NCI-H1092 treated with DMSO at 0.1 percent for 48 hours (cell line): ENCODE data around the gene COL7A1.

Experiments
- DNase-seq: peaks from one replicate; lab custom pipeline; 2025; lab: John Stamatoyannopoulos, UW

COL7A1 gene

GRCh38 chr3:48595075-48595525 is at the start of gene COL7A1:
Gene COL7A1, minus strand, starts transcription at chr3:48595329. Its CDS starts 170 bp downstream, at chr3:48595159.
- DNase-seq, result no peak

GRCh38 chr3:48642605-48643004 is 47.5 kb upstream of the COL7A1 start:
- DNase-seq, result no peak

GRCh38 chr3:48641396-48641795 is 46.3 kb upstream of the COL7A1 start:
- DNase-seq, result no peak

GRCh38 chr3:48639944-48640606 is 44.9 kb upstream of the COL7A1 start:
- DNase-seq, result no peak

GRCh38 chr3:48637305-48637704 is 42.2 kb upstream of the COL7A1 start:
- DNase-seq, result no peak

- no peak for DNase-seq
Observed at GRCh38 chr3:48636149-48636655, 41.1 kb upstream of the COL7A1 start.

GRCh38 chr3:48635222-48636021 is 40.3 kb upstream of the COL7A1 start, which contains the start of gene SLC26A6:
Gene SLC26A6, minus strand, starts transcription at chr3:48635461. Its CDS starts 68 bp downstream, at chr3:48635393.
- DNase-seq, result peak; percentile 81

GRCh38 chr3:48634661-48635221 is 39.6 kb upstream of the COL7A1 start:
- DNase-seq, result peak; percentile 11

GRCh38 chr3:48633743-48634142 is 38.6 kb upstream of the COL7A1 start:
- DNase-seq, result no peak

- DNase-seq, result no peak
Observed at GRCh38 chr3:48633256-48633655, 38.1 kb upstream of the COL7A1 start.

- DNase-seq, result no peak
Observed at GRCh38 chr3:48631516-48632448, 36.7 kb upstream of the COL7A1 start.

GRCh38 chr3:48630833-48631232 is 35.7 kb upstream of the COL7A1 start:
- DNase-seq, result no peak

GRCh38 chr3:48630407-48630806 is 35.3 kb upstream of the COL7A1 start:
- no peak for DNase-seq

- no peak for DNase-seq
Observed at GRCh38 chr3:48629894-48630293, 34.8 kb upstream of the COL7A1 start.

- no peak for DNase-seq
Observed at GRCh38 chr3:48628277-48629017, 33.3 kb upstream of the COL7A1 start.

GRCh38 chr3:48625600-48625999 is 30.5 kb upstream of the COL7A1 start:
- DNase-seq, result no peak

- no peak for DNase-seq
Observed at GRCh38 chr3:48624767-48625166, 29.6 kb upstream of the COL7A1 start.

GRCh38 chr3:48623851-48624547 is 28.9 kb upstream of the COL7A1 start:
- peak; percentile 84 for DNase-seq

- no peak for DNase-seq
Observed at GRCh38 chr3:48621461-48621869, 26.3 kb upstream of the COL7A1 start, which contains the start of gene TMEM89. Gene TMEM89, minus strand, starts transcription at chr3:48621769. Its CDS starts 13 bp downstream, at chr3:48621756.
